WTC11 (cell line): Measurements from ENCODE around the gene CDX1. TPM values are rescaled to one million over a fixed set of nuclear protein-coding genes. Genes with fewer than 3 reads are reported as not detected.

Experiments used
- ATAC-seq: fragments of 200-7000 bp; cut with Tn5 transposase; 2 replicates; pipeline ENCODE4 v1.10.0; 2021; ENCODE audit warnings: mild to moderate bottlenecking, moderate library complexity
- CTCF ChIA-PET: fragments of 300-600 bp; sonication (Branson Sonifier 250); formaldehyde crosslinking; loops from one replicate; lab custom pipeline; 2021; ENCODE audit warnings: antibody characterized with exemption; lab: Charles Lee
- POLR2A ChIA-PET: fragments of 350-600 bp; sonication (Branson Sonifier 250); formaldehyde crosslinking; loops from one replicate; lab custom pipeline; 2021; ENCODE audit warnings: antibody characterized with exemption; lab: Charles Lee
- DNase-seq: peaks from one replicate; pipeline ENCODE4 v3.0.0; 2021; ENCODE audit warnings: low spot score
- H3K27ac Mint-ChIP-seq: 2 replicates; pipeline ENCODE4 v1.8.0; 2021; ENCODE audit warnings: mixed read lengths
- H3K27me3 Mint-ChIP-seq: 2 replicates; pipeline ENCODE4 v1.8.0; 2021; ENCODE audit warnings: low read depth, mild to moderate bottlenecking, moderate library complexity, mixed read lengths
- H3K36me3 Mint-ChIP-seq: 2 replicates; pipeline ENCODE4 v1.8.0; 2021; ENCODE audit warnings: mixed read lengths
- H3K4me1 Mint-ChIP-seq: 2 replicates; pipeline ENCODE4 v1.8.0; 2022; ENCODE audit warnings: mixed read lengths
- H3K4me3 Mint-ChIP-seq: 2 replicates; pipeline ENCODE4 v1.8.0; 2021; ENCODE audit warnings: mild to moderate bottlenecking, moderate library complexity, mixed read lengths
- H3K9me3 Mint-ChIP-seq: 2 replicates; pipeline ENCODE4 v1.8.0; 2021; ENCODE audit warnings: mixed read lengths
- ATF1 ChIP-seq: sonication (generic); formaldehyde crosslinking; IDR thresholded peaks from 2 replicates; pipeline ENCODE4 v1.8.1; 2023; ENCODE audit warnings: mild to moderate bottlenecking, moderate library complexity, missing genetic modification reagents
- CDX4 ChIP-seq: fragments of 250-450 bp; sonication (Bioruptor Pico); IDR thresholded peaks from 2 replicates; pipeline ENCODE4 v1.9.0; 2021; ENCODE audit warnings: moderate library complexity, mild to moderate bottlenecking, inconsistent platforms, borderline replicate concordance
- FOXK1 ChIP-seq: sonication (generic); formaldehyde crosslinking; IDR thresholded peaks from 2 replicates; pipeline ENCODE4 v1.8.0; 2022; ENCODE audit warnings: mild to moderate bottlenecking, moderate library complexity, missing genetic modification reagents
- IRF2 ChIP-seq: sonication (generic); formaldehyde crosslinking; IDR thresholded peaks from 2 replicates; pipeline ENCODE4 v1.8.0; 2022; ENCODE audit warnings: low read depth, missing genetic modification reagents, borderline replicate concordance
- JAZF1 ChIP-seq: fragments of 250-450 bp; sonication (Bioruptor Pico); IDR thresholded peaks from 2 replicates; pipeline ENCODE4 v1.9.0; 2021; ENCODE audit warnings: moderate library complexity, mild to moderate bottlenecking, inconsistent platforms
- KAT7 ChIP-seq: sonication (generic); formaldehyde crosslinking; IDR thresholded peaks from 2 replicates; pipeline ENCODE4 v1.8.1; 2023; ENCODE audit warnings: missing genetic modification reagents, mild to moderate bottlenecking, borderline replicate concordance
- MYBL2 ChIP-seq: sonication (generic); formaldehyde crosslinking; IDR thresholded peaks from 2 replicates; pipeline ENCODE4 v1.8.1; 2023; ENCODE audit warnings: mild to moderate bottlenecking, moderate library complexity, missing genetic modification reagents
- NFATC4 ChIP-seq: fragments of 250-450 bp; sonication (Bioruptor Pico); IDR thresholded peaks from 2 replicates; pipeline ENCODE4 v1.9.0; 2021; ENCODE audit warnings: mild to moderate bottlenecking
- NFE2L1 ChIP-seq: sonication (generic); formaldehyde crosslinking; IDR thresholded peaks from 2 replicates; pipeline ENCODE4 v1.8.1; 2023; ENCODE audit warnings: missing genetic modification reagents
- NR1H2 ChIP-seq: sonication (generic); formaldehyde crosslinking; IDR thresholded peaks from 2 replicates; pipeline ENCODE4 v1.9.0; 2021; ENCODE audit warnings: mild to moderate bottlenecking, moderate library complexity, missing genetic modification reagents
- PRDM15 ChIP-seq: sonication (generic); formaldehyde crosslinking; IDR thresholded peaks from 2 replicates; pipeline ENCODE4 v1.8.0; 2022; ENCODE audit warnings: missing genetic modification reagents
- TEAD4 ChIP-seq: sonication (generic); formaldehyde crosslinking; IDR thresholded peaks from 2 replicates; pipeline ENCODE4 v1.8.0; 2022; ENCODE audit warnings: mild to moderate bottlenecking, missing genetic modification reagents
- ZNF138 ChIP-seq: sonication (generic); formaldehyde crosslinking; conservative IDR thresholded peaks from 2 replicates; pipeline ENCODE4 v1.8.1; 2022; ENCODE audit warnings: mild to moderate bottlenecking, moderate library complexity, missing genetic modification reagents
- ZNF219 ChIP-seq: sonication (generic); formaldehyde crosslinking; IDR thresholded peaks from 2 replicates; pipeline ENCODE4 v1.8.0; 2023; ENCODE audit warnings: missing genetic modification reagents, mild to moderate bottlenecking, borderline replicate concordance
- ZNF317 ChIP-seq: sonication (generic); formaldehyde crosslinking; IDR thresholded peaks from 2 replicates; pipeline ENCODE4 v1.8.1; 2023; ENCODE audit warnings: low read depth, mild to moderate bottlenecking, moderate library complexity, missing genetic modification reagents, borderline replicate concordance
- ZNF396 ChIP-seq: fragments of 250-450 bp; sonication (Bioruptor Pico); IDR thresholded peaks from 2 replicates; pipeline ENCODE4 v1.8.0; 2021; ENCODE audit warnings: mild to moderate bottlenecking, moderate library complexity, borderline replicate concordance
- ZNF532 ChIP-seq: fragments of 250-450 bp; sonication (Bioruptor Pico); IDR thresholded peaks from 2 replicates; pipeline ENCODE4 v1.9.0; 2021; ENCODE audit warnings: mild to moderate bottlenecking, borderline replicate concordance
- ZNF671 ChIP-seq: fragments of 250-450 bp; sonication (Bioruptor Pico); IDR thresholded peaks from 2 replicates; pipeline ENCODE4 v1.8.0; 2021; ENCODE audit warnings: mild to moderate bottlenecking
- total RNA-seq: library from RNA; stranded (reverse); gene quantifications from 3 replicates; pipeline ENCODE4 v1.2.3, GENCODE V29; 2021
- TF ChIP-seq, protein P1 (sequence below): sonication (generic); formaldehyde crosslinking; IDR thresholded peaks from 2 replicates; pipeline ENCODE4 v1.8.1; 2022; ENCODE audit warnings: missing genetic modification reagents, borderline replicate concordance
- TF ChIP-seq, protein P2 (sequence below): fragments of 250-450 bp; sonication (Bioruptor Pico); IDR thresholded peaks from 2 replicates; pipeline ENCODE4 v1.9.0; 2021; ENCODE audit warnings: mild to moderate bottlenecking
- TF ChIP-seq, protein P3 (sequence below): sonication (generic); formaldehyde crosslinking; IDR thresholded peaks from 2 replicates; pipeline ENCODE4 v1.8.1; 2023; ENCODE audit warnings: mild to moderate bottlenecking, missing genetic modification reagents, moderate library complexity

Gene CDX1
- total RNA-seq, 1 experiment from 2014 or later = 0.13 TPM

- TF ChIP-seq MYBL2 = no peak
- TF ChIP-seq, all 79 proteins: peak for 0
Measured at GRCh38 chr5:150184990-150185912, 18.7 kb downstream of the CDX1 start (continued).

DNA sequence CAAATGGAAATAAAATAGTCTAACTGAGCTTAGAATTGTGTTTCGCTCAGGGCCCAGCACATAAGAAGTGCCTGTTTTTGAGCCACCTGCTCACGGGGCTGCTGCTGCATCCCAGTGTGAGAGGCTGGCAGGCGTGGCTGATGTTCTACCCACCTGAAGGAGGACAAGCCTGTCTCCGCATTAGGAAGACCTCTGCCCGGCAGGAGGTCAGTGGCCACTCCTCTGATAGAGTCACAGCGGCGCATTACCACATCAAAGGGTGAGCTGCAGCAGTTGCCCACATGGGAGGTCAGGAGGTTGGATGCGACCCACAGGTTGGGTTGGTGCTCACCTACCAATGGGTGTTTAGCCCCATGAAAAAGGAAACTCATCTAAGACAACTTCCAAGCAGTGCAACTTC lies 19.6 kb downstream of the CDX1 start:
- DNase-seq (peak; percentile 43), ATAC-seq (no peak)
- ChIA-PET POLR2A (no interaction called here), CTCF (interaction anchor here (1.1 kb wide), 1 partner anchor 10 kb away, joined by 3 read pairs; no protein-coding TSS in a partner anchor)
- Mint-ChIP-seq H3K27ac (no peak overlapping the region), H3K9me3 (no peaks in the 10 kb centered on the region), H3K36me3 (no peaks in the 10 kb centered on the region), H3K27me3 (peaks cover 69% of the 10 kb centered on the region), H3K4me1 (peaks cover 28% of the 10 kb centered on the region), H3K4me3 (no peak overlapping the region)
- no peak for TF ChIP-seq ZNF138 (CRISPR knock-in tag)
- no peak for TF ChIP-seq NFE2L1
- TF ChIP-seq ATF1 (CRISPR knock-in tag) = no peak
- no peak for TF ChIP-seq ZNF317 (CRISPR knock-in tag)
- TF ChIP-seq TEAD4 (CRISPR knock-in tag) = no peak

DNA sequence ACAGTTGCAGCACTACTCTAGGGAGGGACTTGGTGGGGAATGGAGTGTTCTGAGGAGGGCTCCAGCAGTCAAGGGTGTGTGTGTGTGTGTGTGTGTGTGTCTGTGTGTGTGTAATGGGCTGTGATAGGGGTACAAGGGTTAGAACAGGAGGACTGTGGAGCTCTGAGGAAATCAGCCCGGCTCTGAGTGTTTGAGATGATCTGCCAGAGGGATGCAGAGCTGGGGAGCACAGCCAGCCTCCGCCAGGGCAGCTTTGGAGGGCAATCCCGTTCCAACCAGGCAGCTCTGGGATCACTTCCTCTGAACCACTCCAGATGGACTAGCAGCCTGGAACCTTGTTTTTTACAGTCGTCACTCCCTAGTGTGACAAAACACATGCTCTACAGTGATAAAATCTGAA lies 20.3 kb downstream of the CDX1 start:
- Mint-ChIP-seq H3K4me3 (no peak overlapping the region), H3K9me3 (no peaks in the 10 kb centered on the region)
- TF ChIP-seq ZNF317 (CRISPR knock-in tag) = no peak
- TF ChIP-seq IRF2 (CRISPR knock-in tag) = no peak
- TF ChIP-seq JAZF1 (CRISPR knock-in tag) = no peak
- TF ChIP-seq, protein P1, sequence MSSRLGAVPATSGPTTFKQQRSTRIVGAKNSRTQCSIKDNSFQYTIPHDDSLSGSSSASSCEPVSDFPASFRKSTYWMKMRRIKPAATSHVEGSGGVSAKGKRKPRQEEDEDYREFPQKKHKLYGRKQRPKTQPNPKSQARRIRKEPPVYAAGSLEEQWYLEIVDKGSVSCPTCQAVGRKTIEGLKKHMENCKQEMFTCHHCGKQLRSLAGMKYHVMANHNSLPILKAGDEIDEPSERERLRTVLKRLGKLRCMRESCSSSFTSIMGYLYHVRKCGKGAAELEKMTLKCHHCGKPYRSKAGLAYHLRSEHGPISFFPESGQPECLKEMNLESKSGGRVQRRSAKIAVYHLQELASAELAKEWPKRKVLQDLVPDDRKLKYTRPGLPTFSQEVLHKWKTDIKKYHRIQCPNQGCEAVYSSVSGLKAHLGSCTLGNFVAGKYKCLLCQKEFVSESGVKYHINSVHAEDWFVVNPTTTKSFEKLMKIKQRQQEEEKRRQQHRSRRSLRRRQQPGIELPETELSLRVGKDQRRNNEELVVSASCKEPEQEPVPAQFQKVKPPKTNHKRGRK (CRISPR knock-in tag) = no peak
- no peak for TF ChIP-seq FOXK1 (CRISPR knock-in tag)
- TF ChIP-seq, protein P2, sequence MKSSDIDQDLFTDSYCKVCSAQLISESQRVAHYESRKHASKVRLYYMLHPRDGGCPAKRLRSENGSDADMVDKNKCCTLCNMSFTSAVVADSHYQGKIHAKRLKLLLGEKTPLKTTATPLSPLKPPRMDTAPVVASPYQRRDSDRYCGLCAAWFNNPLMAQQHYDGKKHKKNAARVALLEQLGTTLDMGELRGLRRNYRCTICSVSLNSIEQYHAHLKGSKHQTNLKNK = no peak
- TF ChIP-seq ZNF138 (CRISPR knock-in tag) = no peak
- TF ChIP-seq CDX4 (CRISPR knock-in tag) = no peak
- TF ChIP-seq, protein P3, sequence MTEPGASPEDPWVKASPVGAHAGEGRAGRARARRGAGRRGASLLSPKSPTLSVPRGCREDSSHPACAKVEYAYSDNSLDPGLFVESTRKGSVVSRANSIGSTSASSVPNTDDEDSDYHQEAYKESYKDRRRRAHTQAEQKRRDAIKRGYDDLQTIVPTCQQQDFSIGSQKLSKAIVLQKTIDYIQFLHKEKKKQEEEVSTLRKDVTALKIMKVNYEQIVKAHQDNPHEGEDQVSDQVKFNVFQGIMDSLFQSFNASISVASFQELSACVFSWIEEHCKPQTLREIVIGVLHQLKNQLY (CRISPR knock-in tag) = no peak
- TF ChIP-seq ZNF219 (CRISPR knock-in tag) = no peak
- no peak for TF ChIP-seq ZNF396 (CRISPR knock-in tag)
- no peak for TF ChIP-seq NR1H2
- no peak for TF ChIP-seq PRDM15 (CRISPR knock-in tag)
- no peak for TF ChIP-seq ZNF671 (CRISPR knock-in tag)
- TF ChIP-seq KAT7 = no peak
- TF ChIP-seq NFATC4 (CRISPR knock-in tag) = no peak
- TF ChIP-seq ZNF532 (CRISPR knock-in tag) = no peak

More for the DNA sequence above, 20.3 kb downstream of the CDX1 start:
- Mint-ChIP-seq H3K27ac (no peak overlapping the region), H3K4me1 (peaks cover 28% of the 10 kb centered on the region), H3K27me3 (peaks cover 73% of the 10 kb centered on the region), H3K36me3 (no peaks in the 10 kb centered on the region)
- DNase-seq (no peak), ATAC-seq (no peak)
- CTCF ChIA-PET = interaction anchor here (0.7 to 1.4 kb wide), 2 partner anchors 11 to 12 kb away, joined by 3 to 4 read pairs; no protein-coding TSS in a partner anchor
- POLR2A ChIA-PET = no interaction called here
